ENCODE data around the gene MTMR3.

The MTMR3 gene

DNA sequence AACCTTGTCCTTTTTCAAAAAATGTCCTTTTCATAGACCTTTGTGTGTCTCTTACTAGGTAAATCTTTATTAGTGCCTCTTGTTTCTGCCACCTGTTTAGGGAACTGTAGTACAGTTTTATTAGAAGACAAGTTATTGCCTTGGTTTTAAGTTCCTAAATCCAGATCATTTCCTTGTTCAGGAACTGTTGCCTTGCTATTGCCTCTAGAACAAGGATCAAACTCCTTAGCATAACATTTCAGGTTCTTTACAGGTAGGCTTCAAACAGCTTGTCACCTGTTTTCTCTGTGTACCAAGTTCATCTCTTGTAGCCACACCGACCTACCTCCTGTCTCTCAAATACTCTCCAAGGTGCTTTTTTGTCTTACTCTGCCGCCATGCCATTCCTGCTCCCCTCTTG is 75.2 kb downstream of the MTMR3 start:
- Histone ChIP-seq H3K9me3 (ENCODE audit: insufficient read depth, low read length, severe bottlenecking) (no peaks in the 10 kb centered on the region), H3K27ac (ENCODE audit: low read length) (no peak overlapping the region), H3K4me3 (ENCODE audit: low read depth in 1 of 2, low read length in 2 of 2) (no peak overlapping the region), H3K9ac (ENCODE audit: low read depth, low read length) (no peak overlapping the region), H3K79me2 (ENCODE audit: insufficient read depth, low read length) (peaks cover 21% of the 10 kb centered on the region), H4K20me1 (ENCODE audit: insufficient read depth, low read length) (peaks cover 21% of the 10 kb centered on the region), H3K36me3 (ENCODE audit: insufficient read depth, low read length) (no peaks in the 10 kb centered on the region; the same call in 1 of the 2 replicates), H3K4me1 (ENCODE audit: insufficient read depth, low read length) (no peaks in the 10 kb centered on the region), H3K4me2 (ENCODE audit: insufficient read depth, low read length) (no peak overlapping the region), H2AFZ (ENCODE audit: low read depth, low read length) (no peak overlapping the region), H3K27me3 (ENCODE audit: insufficient read depth, low read length, poor library complexity) (no peaks in the 10 kb centered on the region)
- TF ChIP-seq, protein P1, sequence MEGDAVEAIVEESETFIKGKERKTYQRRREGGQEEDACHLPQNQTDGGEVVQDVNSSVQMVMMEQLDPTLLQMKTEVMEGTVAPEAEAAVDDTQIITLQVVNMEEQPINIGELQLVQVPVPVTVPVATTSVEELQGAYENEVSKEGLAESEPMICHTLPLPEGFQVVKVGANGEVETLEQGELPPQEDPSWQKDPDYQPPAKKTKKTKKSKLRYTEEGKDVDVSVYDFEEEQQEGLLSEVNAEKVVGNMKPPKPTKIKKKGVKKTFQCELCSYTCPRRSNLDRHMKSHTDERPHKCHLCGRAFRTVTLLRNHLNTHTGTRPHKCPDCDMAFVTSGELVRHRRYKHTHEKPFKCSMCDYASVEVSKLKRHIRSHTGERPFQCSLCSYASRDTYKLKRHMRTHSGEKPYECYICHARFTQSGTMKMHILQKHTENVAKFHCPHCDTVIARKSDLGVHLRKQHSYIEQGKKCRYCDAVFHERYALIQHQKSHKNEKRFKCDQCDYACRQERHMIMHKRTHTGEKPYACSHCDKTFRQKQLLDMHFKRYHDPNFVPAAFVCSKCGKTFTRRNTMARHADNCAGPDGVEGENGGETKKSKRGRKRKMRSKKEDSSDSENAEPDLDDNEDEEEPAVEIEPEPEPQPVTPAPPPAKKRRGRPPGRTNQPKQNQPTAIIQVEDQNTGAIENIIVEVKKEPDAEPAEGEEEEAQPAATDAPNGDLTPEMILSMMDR (IDR thresholded peaks at IDR 0.05; ENCODE audit: borderline replicate concordance, extremely low read depth, low read length, poor library complexity, severe bottlenecking) = no peak
- TF ChIP-seq EZH2 (IDR thresholded peaks at IDR 0.05; ENCODE audit: borderline replicate concordance, low read depth, low read length, severe bottlenecking) = no peak
- ATAC-seq (ENCODE audit: insufficient read depth, low read depth) (no peak), DNase-seq (no peak)

GRCh38 chr22:29964776-29965175 is 81.8 kb downstream of the MTMR3 start:
- Histone ChIP-seq H3K27ac (ENCODE audit: low read length) (no peak overlapping the region), H3K4me3 (ENCODE audit: low read depth in 1 of 2, low read length in 2 of 2) (no peak overlapping the region), H3K36me3 (ENCODE audit: insufficient read depth, low read length) (no peaks in the 10 kb centered on the region; the same call in 1 of the 2 replicates), H3K27me3 (ENCODE audit: insufficient read depth, low read length, poor library complexity) (no peaks in the 10 kb centered on the region), H3K9me3 (ENCODE audit: insufficient read depth, low read length, severe bottlenecking) (no peaks in the 10 kb centered on the region), H2AFZ (ENCODE audit: low read depth, low read length) (no peak overlapping the region), H3K4me1 (ENCODE audit: insufficient read depth, low read length) (no peaks in the 10 kb centered on the region), H3K4me2 (ENCODE audit: insufficient read depth, low read length) (no peak overlapping the region), H3K79me2 (ENCODE audit: insufficient read depth, low read length) (no peaks in the 10 kb centered on the region; the same call in 1 of the 2 replicates), H3K9ac (ENCODE audit: low read depth, low read length) (no peak overlapping the region), H4K20me1 (ENCODE audit: insufficient read depth, low read length) (0 out of 2 replicates have a peak, but pooled peaks cover 7% of the 10 kb centered on the region)
- DNase-seq (no peak), ATAC-seq (ENCODE audit: insufficient read depth, low read depth) (no peak)
- TF ChIP-seq, protein P1 (IDR thresholded peaks at IDR 0.05; ENCODE audit: borderline replicate concordance, extremely low read depth, low read length, poor library complexity, severe bottlenecking) = no peak
- TF ChIP-seq EZH2 (IDR thresholded peaks at IDR 0.05; ENCODE audit: borderline replicate concordance, low read depth, low read length, severe bottlenecking) = no peak

GRCh38 chr22:29967461-29967860 is 84.5 kb downstream of the MTMR3 start:
- Histone ChIP-seq H3K36me3 (ENCODE audit: insufficient read depth, low read length) (no peaks in the 10 kb centered on the region; the same call in 1 of the 2 replicates), H4K20me1 (ENCODE audit: insufficient read depth, low read length) (0 out of 2 replicates have a peak, but pooled peaks cover 7% of the 10 kb centered on the region), H3K9ac (ENCODE audit: low read depth, low read length) (no peak overlapping the region), H3K4me2 (ENCODE audit: insufficient read depth, low read length) (no peak overlapping the region), H2AFZ (ENCODE audit: low read depth, low read length) (no peak overlapping the region), H3K27ac (ENCODE audit: low read length) (no peak overlapping the region), H3K27me3 (ENCODE audit: insufficient read depth, low read length, poor library complexity) (no peaks in the 10 kb centered on the region), H3K9me3 (ENCODE audit: insufficient read depth, low read length, severe bottlenecking) (no peaks in the 10 kb centered on the region), H3K79me2 (ENCODE audit: insufficient read depth, low read length) (no peaks in the 10 kb centered on the region), H3K4me1 (ENCODE audit: insufficient read depth, low read length) (no peaks in the 10 kb centered on the region), H3K4me3 (ENCODE audit: low read depth in 1 of 2, low read length in 2 of 2) (no peak overlapping the region)
- TF ChIP-seq, protein P1 (IDR thresholded peaks at IDR 0.05; ENCODE audit: borderline replicate concordance, extremely low read depth, low read length, poor library complexity, severe bottlenecking) = no peak
- no peak for TF ChIP-seq EZH2 (IDR thresholded peaks at IDR 0.05; ENCODE audit: borderline replicate concordance, low read depth, low read length, severe bottlenecking)
- ATAC-seq (ENCODE audit: insufficient read depth, low read depth) = no peak
- no peak for DNase-seq
